Measurements from ENCODE around the gene UNC5B.

GRCh38 chr10:71187197-71187596 lies 25.2 kb upstream of the UNC5B start:
- TF ChIP-seq POLR2AphosphoS5 (IDR thresholded peaks at IDR 0.05; ENCODE audit: low read depth, low read length) (no peak), POLR2A (IDR thresholded peaks at IDR 0.05; ENCODE audit: low read depth, low read length) (no peak), SPI1 (IDR thresholded peaks at IDR 0.05; ENCODE audit: low read depth, low read length) (no peak), TAF1 (IDR thresholded peaks at IDR 0.05; ENCODE audit: low read depth, low read length) (no peak), PAX5 (IDR thresholded peaks at IDR 0.05; ENCODE audit: insufficient read depth, low read length, severe bottlenecking) (no peak)
